HG03097 (cell line): ENCODE data around the gene GSG1L.

Source experiments
- ATAC-seq: cut with Tn5 transposase; IDR thresholded peaks from one replicate; pipeline ENCODE4 v1.9.1; 2021; ENCODE audit not compliant: unreplicated experiment, low FRiP score

The GSG1L gene

GRCh38 chr16:28067604-28068379 is 4.3 kb upstream of the GSG1L start:
- no peak for ATAC-seq

DNA sequence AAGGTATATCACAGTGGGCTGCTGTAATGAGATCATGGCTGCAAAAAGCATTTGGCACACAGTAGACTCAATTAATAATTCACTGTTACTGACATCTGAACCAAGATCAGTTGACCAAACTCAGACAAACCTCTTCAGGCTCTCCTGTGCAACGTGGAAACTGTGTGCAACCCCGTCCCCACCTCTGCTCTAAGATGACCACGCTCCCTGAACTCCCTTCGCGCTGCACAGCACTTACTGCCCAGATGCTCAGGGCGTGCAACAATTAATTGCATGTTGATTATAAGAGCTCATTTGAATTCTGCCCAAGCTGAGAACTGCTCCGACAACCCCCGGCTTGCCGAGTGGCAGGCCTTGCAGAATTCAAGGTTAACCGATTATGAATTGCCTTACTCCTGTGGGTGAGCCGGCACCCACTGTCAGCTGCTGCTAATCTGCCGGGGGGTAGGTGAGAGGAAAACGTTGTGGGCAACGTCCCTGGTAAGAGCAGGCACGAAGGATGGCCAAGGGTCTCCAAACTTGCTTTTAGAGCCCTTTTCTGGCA is 1.3 kb upstream of the GSG1L start:
- ATAC-seq = no peak

DNA sequence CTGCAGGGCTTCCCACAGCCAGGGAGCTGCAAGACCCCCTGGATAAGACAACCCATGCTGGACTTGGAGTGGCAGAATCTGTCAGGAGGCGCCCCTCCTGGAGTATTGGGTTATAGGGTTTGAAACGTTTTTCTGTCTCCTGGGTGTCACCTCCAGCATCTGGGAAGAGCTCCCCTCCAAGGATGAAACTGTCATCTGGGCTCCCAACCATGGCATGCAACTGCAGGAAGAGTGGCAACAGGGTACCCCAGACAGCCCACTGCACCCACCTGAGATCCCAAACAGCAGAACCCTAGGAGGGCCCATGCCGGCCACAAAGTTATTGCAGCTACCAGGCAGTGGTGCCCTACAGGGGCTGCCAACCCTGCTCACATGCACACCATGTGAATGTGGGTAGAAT is 636 bp upstream of the GSG1L start:
- no peak for ATAC-seq

- no peak for ATAC-seq
These were observed 530 bp downstream of the GSG1L start for GRCh38 chr16:28062847-28063521.

DNA sequence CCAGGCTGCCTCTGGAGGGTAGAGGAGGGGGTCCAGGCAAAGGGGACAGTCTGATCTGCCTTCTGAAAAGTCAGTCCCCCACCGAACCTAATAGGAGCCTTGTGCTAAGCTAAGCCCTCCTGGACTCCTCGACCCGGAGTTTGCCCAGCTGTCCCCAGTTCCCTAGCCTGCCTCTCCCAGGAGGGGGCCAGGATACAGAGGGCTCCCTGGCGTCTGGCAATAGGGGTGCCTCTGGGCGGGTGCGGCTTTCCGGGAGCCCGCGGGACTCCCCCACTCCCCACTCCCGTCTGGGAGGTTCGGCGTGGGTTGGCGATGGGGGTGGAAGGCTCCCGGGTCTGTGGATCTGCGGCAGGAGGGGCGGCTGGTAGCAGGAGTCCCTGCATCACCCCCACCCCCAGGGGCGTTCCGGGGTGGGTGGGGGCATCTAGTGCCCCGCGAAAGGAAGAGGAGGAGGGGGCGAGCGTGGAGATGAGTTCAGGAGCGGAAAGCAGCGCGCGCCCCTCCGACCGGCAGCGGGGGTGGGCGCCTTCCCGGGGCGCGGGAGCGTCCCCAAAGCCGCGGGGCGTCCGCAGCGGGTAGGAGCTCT is 1.2 kb downstream of the GSG1L start:
- no peak for ATAC-seq

GRCh38 chr16:28061352-28062101 is 2.0 kb downstream of the GSG1L start:
- no peak for ATAC-seq

GRCh38 chr16:28059841-28060575 is 3.5 kb downstream of the GSG1L start:
- no peak for ATAC-seq

DNA sequence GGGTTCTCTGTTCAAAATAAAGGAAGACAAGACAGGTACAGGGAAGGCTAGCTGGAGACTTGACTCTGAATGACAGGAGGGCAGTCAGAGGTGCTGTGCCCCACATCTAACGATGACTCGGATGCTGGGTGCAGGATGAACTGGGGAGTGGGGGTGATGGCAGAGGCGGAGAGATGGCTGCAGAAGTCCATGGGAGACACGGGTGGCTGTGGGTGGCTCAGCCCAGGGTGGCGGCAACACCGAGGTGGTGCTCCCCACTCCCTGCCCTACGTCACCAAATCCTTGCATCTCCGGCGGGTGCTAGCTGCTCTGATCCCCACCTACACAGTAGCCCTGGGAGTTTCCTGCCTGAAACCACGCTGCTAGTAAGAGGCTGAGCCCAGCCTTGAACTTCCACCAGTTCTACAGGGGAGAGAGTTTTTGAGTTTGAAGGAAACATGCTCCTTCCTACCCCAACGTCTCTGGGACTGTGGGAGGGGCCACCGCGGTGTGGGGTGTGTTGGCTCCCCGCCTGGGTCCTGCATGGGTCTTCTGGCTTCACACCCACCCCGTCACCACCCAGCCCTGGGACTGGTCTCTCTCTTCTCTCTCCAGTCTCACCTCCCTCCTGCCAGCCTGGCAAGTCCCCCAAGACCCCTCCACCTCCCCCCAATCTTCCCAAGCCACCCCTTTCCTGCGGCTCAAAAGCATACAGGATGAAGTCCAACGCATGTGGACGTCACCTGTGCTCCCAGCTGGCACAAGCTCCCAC is 4.5 kb downstream of the GSG1L start:
- ATAC-seq = no peak

GRCh38 chr16:28057949-28058348 is 5.6 kb downstream of the GSG1L start:
- no peak for ATAC-seq

GRCh38 chr16:28053461-28053860 is 10.1 kb downstream of the GSG1L start:
- no peak for ATAC-seq

DNA sequence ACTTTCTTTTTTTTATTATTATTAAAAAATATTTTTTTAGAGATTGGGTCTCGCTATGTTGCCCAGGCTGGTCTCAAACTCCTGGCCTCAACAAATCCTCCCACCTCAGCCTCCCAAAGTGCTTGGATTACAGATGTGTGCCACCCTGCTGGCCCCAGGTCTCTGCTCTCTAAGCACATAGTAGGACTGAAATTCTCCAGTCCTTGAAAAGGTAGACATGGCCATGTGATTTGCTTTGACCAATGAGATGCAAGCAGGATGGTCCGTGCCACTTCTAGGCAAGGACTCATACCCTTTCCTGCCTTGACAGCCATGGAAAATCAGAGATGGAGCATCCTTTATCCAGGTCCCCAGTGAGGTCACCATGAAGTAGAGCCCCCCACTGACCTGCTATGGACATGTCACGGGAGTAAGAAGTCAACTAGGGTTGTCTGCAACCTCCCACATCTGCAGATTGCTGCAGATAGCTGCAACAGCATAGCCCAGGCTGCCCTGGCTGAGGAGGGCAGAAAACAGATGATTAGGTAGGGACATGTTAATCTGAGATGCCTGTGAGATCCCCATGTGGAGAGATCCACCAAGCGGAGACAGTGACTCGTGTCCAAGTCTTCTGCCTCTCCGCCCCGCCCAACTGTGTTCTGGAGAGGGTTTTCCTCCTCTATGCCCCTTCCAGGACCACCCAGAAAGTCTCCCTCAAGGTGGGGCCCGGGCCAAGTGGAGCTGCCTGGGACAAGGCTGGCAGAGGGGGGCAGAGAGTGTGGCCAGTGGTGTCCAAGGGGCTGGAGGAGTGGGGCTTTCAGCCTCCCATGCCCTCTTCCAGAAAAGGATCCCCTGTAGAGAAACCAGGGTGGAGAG is 11.0 kb downstream of the GSG1L start:
- ATAC-seq = no peak

DNA sequence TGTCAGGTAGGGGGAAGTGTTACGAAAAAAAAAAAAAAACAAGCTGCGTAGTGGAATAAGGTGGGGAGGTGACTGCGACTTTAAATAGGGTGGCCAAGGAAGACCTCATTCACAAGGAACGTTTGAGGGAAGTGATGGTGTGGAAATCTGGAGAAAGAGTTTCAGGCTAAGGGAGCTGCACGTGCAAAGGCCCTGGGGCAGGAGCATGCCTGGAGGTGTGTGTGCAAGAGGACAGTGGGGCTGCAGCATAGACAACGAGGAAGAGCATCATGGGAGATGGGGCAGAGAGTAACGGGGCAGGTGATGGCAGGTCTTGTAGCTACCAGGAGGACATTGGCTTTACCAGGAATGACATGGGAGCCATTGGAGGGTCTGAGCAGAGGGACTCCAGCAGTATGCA is 12.0 kb downstream of the GSG1L start:
- ATAC-seq = no peak

DNA sequence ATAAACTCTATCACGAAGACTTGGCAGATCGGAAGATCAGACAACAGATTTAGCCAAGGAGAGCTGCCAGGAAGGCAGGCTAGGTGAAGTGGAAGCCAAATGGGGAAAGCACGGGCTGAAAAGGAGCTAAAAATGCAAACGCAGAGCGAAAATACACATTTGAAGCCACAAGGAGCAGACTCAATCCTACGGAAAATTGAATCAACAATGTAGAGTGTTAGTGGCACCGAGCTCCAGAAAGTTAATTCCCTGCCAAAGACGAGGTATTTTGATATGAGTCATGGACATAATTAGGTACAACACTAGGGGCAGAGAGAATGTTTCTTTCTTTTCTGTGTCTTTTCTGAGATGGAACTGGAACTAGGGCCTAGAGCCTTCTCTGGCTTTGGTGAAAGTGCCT is 20.7 kb downstream of the GSG1L start:
- ATAC-seq = no peak

GRCh38 chr16:28041615-28042014 is 21.9 kb downstream of the GSG1L start:
- ATAC-seq = no peak

DNA sequence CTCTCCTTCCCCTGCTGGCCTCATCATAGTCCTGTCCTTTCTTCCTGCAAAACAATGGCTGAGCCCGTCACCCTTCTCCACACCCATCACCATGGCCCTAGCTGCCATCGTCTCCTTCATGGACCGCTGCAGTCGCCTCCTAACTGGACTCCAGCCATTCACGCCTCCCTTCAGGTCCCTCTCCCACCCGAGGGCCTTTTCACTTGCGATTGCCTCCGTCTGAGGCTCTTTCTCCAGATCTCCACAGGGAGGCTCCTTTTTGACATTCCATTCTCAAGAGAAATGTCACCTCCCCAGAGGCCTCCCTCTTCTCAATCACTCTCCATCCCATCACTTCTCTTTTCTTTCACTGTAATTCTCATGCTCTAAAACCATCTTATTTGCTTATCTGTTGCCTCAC is 23.5 kb downstream of the GSG1L start:
- no peak for ATAC-seq

- no peak for ATAC-seq
These were observed 24.0 kb downstream of the GSG1L start for GRCh38 chr16:28039493-28039892.

GRCh38 chr16:28038409-28038808 is 25.1 kb downstream of the GSG1L start:
- no peak for ATAC-seq

- no peak for ATAC-seq
These were observed 27.6 kb downstream of the GSG1L start for GRCh38 chr16:28035866-28036393.
